SK-N-SH (cell line): Measurements from ENCODE around the gene ARRDC3. TPM values are rescaled to one million over a fixed set of nuclear protein-coding genes. Genes with fewer than 3 reads are reported as not detected.

Experiments
- CTCF ChIA-PET: fragments of 300-600, 350-600 bp; formaldehyde crosslinking; extraction: SDS; loops from one replicate; lab custom pipeline; 2021; lab: Yijun Ruan, JAX
- POLR2A ChIA-PET: fragments of 350-600 bp; sonication (Branson Sonifier 250); formaldehyde crosslinking; extraction: SDS; loops from one replicate; lab custom pipeline; 2020; ENCODE audit warnings: antibody characterized with exemption, inconsistent platforms; lab: Yijun Ruan, JAX
- DNase-seq: peaks from one replicate; pipeline ENCODE4 v3.0.0; 2012
- H2AFZ ChIP-seq: fragments of 200-600 bp; sonication (generic); 2 replicates; pipeline ENCODE4 v1.8.1; 2016; ENCODE audit warnings: antibody characterized with exemption, mild to moderate bottlenecking, low read depth
- H3F3A ChIP-seq: fragments of 200-600 bp; sonication (generic); replicated peaks from 2 replicates; pipeline ENCODE3; 2016; ENCODE audit warnings: antibody characterized with exemption, mild to moderate bottlenecking; ENCODE audit not compliant: insufficient read depth
- H3K27ac ChIP-seq, 2 experiments: fragments of 200-500 bp in 1 of 2; fragments of 200-600 bp in 1 of 2; sonication (Bioruptor generic) in 1 of 2; sonication (generic), shearing (Covaris generic) in 1 of 2; 2 replicates each; pipeline versions ENCODE4 v1.5.1 to v1.6.1; 2014 to 2016; ENCODE audit warnings: low read depth in 2 of 2, inconsistent platforms in 1 of 2, low read length in 1 of 2, mild to moderate bottlenecking in 1 of 2, mixed read lengths in 1 of 2
- H3K27me3 ChIP-seq: fragments of 200-600 bp; sonication (generic), shearing (Covaris generic); 2 replicates; pipeline ENCODE4 v1.6.1; 2016; ENCODE audit warnings: mixed run types; ENCODE audit not compliant: insufficient read depth
- H3K36me3 ChIP-seq, 2 experiments: fragments of 200-500 bp in 1 of 2; fragments of 200-600 bp in 1 of 2; sonication (Bioruptor generic) in 1 of 2; sonication (generic) in 1 of 2; replicated peaks in 1 of 2; 2 replicates each; pipeline versions ENCODE3 to v1.5.1; 2014 to 2016; ENCODE audit warnings: low read length in 1 of 2, mild to moderate bottlenecking in 1 of 2; ENCODE audit not compliant: insufficient read depth in 2 of 2, control insufficient read depth in 1 of 2
- H3K4me1 ChIP-seq, 2 experiments: fragments of 200-500 bp in 1 of 2; fragments of 200-600 bp in 1 of 2; sonication (Bioruptor generic) in 1 of 2; sonication (generic), shearing (Covaris generic) in 1 of 2; 2 replicates each; pipeline versions ENCODE4 v1.5.1 to v1.6.1; 2014 to 2016; ENCODE audit warnings: low read depth in 1 of 2, low read length in 1 of 2, mixed run types in 1 of 2; ENCODE audit not compliant: insufficient read depth in 2 of 2, control insufficient read depth in 1 of 2
- H3K4me2 ChIP-seq: fragments of 200-600 bp; sonication (generic), shearing (Covaris generic); 2 replicates; pipeline ENCODE4 v1.6.1; 2017; ENCODE audit warnings: mixed run types
- H3K4me3 ChIP-seq, 2 experiments: fragments of 200-500 bp in 1 of 2; fragments of 200-600 bp in 1 of 2; sonication (Bioruptor generic) in 1 of 2; sonication (generic), shearing (Covaris generic) in 1 of 2; 2 replicates each; pipeline versions ENCODE4 v1.5.1 to v1.8.1; 2014 to 2016; ENCODE audit warnings: low read depth in 2 of 2, inconsistent platforms in 1 of 2, low read length in 1 of 2, mild to moderate bottlenecking in 1 of 2, mixed read lengths in 1 of 2, moderate library complexity in 1 of 2
- H3K79me2 ChIP-seq: fragments of 200-600 bp; sonication (generic); 2 replicates; pipeline ENCODE4 v1.8.1; 2017; ENCODE audit warnings: mild to moderate bottlenecking; ENCODE audit not compliant: insufficient read depth
- H3K9ac ChIP-seq: fragments of 200-600 bp; sonication (generic); 2 replicates; pipeline ENCODE4 v1.6.1; 2017; ENCODE audit warnings: mixed run types
- H3K9me2 ChIP-seq: fragments of 200-600 bp; sonication (generic); 2 replicates; pipeline ENCODE4 v1.6.1; 2017; ENCODE audit warnings: mixed run types
- H3K9me3 ChIP-seq: fragments of 200-600 bp; sonication (generic); 2 replicates; pipeline ENCODE4 v1.6.1; 2017; ENCODE audit warnings: mixed run types, mild to moderate bottlenecking, moderate library complexity
- H4K20me1 ChIP-seq: fragments of 200-600 bp; sonication (generic); 2 replicates; pipeline ENCODE4 v1.6.1; 2017; ENCODE audit warnings: mild to moderate bottlenecking, mixed run types; ENCODE audit not compliant: insufficient read depth
- CHD2 ChIP-seq: fragments of 150-350 bp; IDR thresholded peaks from 2 replicates; pipeline ENCODE4 v1.6.1; 2018; ENCODE audit warnings: low read length; ENCODE audit not compliant: partially characterized antibody
- ELF1 ChIP-seq: IDR thresholded peaks from 2 replicates; pipeline ENCODE4 v1.4.0; 2012
- EP300 ChIP-seq, 2 experiments: IDR thresholded peaks; 2 replicates each; pipeline versions ENCODE4 v1.4.0 to v1.6.1; 2012; ENCODE audit warnings: borderline replicate concordance in 1 of 2, low read depth in 1 of 2, low read length in 1 of 2
- EZH2phosphoT487 ChIP-seq: fragments of 200-600 bp; sonication (generic); IDR thresholded peaks from 2 replicates; pipeline ENCODE4 v1.6.1; 2017; ENCODE audit warnings: low read depth, mixed run types, mild to moderate bottlenecking, antibody characterized with exemption, moderate library complexity, borderline replicate concordance
- FOXJ3 ChIP-seq: sonication (generic); formaldehyde crosslinking; IDR thresholded peaks from 2 replicates; pipeline ENCODE4 v1.5.1; 2020; ENCODE audit warnings: mild to moderate bottlenecking, missing genetic modification reagents
- FOXM1 ChIP-seq: IDR thresholded peaks from 2 replicates; pipeline ENCODE4 v1.4.0; 2012; ENCODE audit warnings: low read depth, mild to moderate bottlenecking
- GABPA ChIP-seq: IDR thresholded peaks from 2 replicates; pipeline ENCODE4 v1.4.0; 2012; ENCODE audit warnings: low read depth, mild to moderate bottlenecking
- NFIC ChIP-seq: IDR thresholded peaks from 2 replicates; pipeline ENCODE4 v1.4.0; 2012; ENCODE audit warnings: borderline replicate concordance
- POLR2AphosphoS5 ChIP-seq: IDR thresholded peaks from 2 replicates; pipeline ENCODE4 v1.6.1; 2012; ENCODE audit warnings: low read depth, low read length
- RAD21 ChIP-seq: IDR thresholded peaks from 2 replicates; pipeline ENCODE4 v1.6.1; 2012; ENCODE audit warnings: mild to moderate bottlenecking, low read length
- RCOR1 ChIP-seq: fragments of 150-350 bp; IDR thresholded peaks from 2 replicates; pipeline ENCODE4 v1.6.1; 2017; ENCODE audit warnings: antibody characterized with exemption, low read length
- RFX5 ChIP-seq: IDR thresholded peaks from 2 replicates; pipeline ENCODE4 v1.6.1; 2012; ENCODE audit warnings: mild to moderate bottlenecking, improper control_type of control experiment, low read length
- RXRA ChIP-seq: IDR thresholded peaks from 2 replicates; pipeline ENCODE4 v1.4.0; 2012; ENCODE audit warnings: low read depth, mild to moderate bottlenecking, borderline replicate concordance
- SIN3A ChIP-seq: IDR thresholded peaks from 2 replicates; pipeline ENCODE4 v1.6.1; 2012; ENCODE audit warnings: low read depth, mild to moderate bottlenecking, low read length, moderate library complexity, borderline replicate concordance
- SMC3 ChIP-seq: IDR thresholded peaks from 2 replicates; pipeline ENCODE4 v1.6.1; 2012; ENCODE audit warnings: low read depth, low read length, improper control_type of control experiment
- TAF1 ChIP-seq: IDR thresholded peaks from 2 replicates; pipeline ENCODE4 v1.6.1; 2012; ENCODE audit warnings: low read depth, mild to moderate bottlenecking, low read length, moderate library complexity, borderline replicate concordance
- TEAD4 ChIP-seq: IDR thresholded peaks from 2 replicates; pipeline ENCODE4 v1.4.0; 2012; ENCODE audit warnings: mild to moderate bottlenecking, borderline replicate concordance; ENCODE audit not compliant: insufficient read depth
- WGBS: methylation state at CpG from one replicate; pipeline ENCODE4 v1.1.6; 2017; ENCODE audit warnings: low lambda C conversion rate; 5-methylcytosine and 5-hydroxymethylcytosine counted together
- polyA plus RNA-seq, 3 experiments: library from polyadenylated mRNA; depleted of rRNA; stranded (reverse); fragments of >200 nt; gene quantifications; 2 replicates each; pipeline ENCODE4 v1.2.3, GENCODE V29; 2012
- TF ChIP-seq, protein P1 (sequence below): IDR thresholded peaks from 2 replicates; pipeline ENCODE4 v1.6.1; 2012; ENCODE audit warnings: mild to moderate bottlenecking, low read depth, low read length, moderate library complexity
- TF ChIP-seq, protein P2 (sequence below): IDR thresholded peaks from 2 replicates; pipeline ENCODE4 v1.4.0; 2012; ENCODE audit warnings: low read depth, borderline replicate concordance
- TF ChIP-seq, protein P3 (sequence below): IDR thresholded peaks from 2 replicates; pipeline ENCODE4 v1.4.0; 2012; ENCODE audit warnings: low read depth, borderline replicate concordance
- TF ChIP-seq, protein P4 (sequence below): fragments of 150-350 bp; IDR thresholded peaks from 2 replicates; pipeline ENCODE4 v1.6.1; 2016; ENCODE audit warnings: mild to moderate bottlenecking, low read depth, low read length

The ARRDC3 gene
- polyA plus RNA-seq, 1 of the 3 experiments (the other 2 are of a cell fraction) = 26.0 TPM

DNA sequence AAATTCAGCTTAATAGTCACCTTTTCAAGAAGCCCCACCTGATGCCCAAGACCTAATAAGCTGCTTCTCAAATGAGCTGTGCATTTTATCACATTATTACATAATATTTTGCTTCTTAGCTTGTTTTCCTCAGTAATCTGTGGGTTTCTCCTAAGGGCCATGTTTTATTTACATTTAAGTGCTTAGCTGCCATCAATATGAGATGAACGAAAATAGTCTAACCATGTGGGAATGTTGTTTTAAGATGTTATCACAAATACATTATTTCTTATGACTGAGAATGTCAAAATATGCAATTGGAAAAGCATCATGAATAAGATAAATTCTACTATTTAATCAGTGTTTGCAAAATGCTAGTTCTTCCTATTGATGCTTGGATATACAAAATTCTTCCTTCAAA, 10.1 kb downstream of the ARRDC3 start:
- H3K4me3 ChIP-seq = no peak overlapping the region
- peak overlapping the region; percentile 49 to 55; a peak in 2 of 4 replicates for H3K27ac ChIP-seq
- TF ChIP-seq RFX5 (no peak), FOXJ3 (CRISPR knock-in tag) (no peak), EZH2phosphoT487 (no peak), ELF1 (no peak), POLR2AphosphoS5 (no peak), RAD21 (no peak), SMC3 (no peak), RXRA (no peak)
- TF ChIP-seq, protein P1, sequence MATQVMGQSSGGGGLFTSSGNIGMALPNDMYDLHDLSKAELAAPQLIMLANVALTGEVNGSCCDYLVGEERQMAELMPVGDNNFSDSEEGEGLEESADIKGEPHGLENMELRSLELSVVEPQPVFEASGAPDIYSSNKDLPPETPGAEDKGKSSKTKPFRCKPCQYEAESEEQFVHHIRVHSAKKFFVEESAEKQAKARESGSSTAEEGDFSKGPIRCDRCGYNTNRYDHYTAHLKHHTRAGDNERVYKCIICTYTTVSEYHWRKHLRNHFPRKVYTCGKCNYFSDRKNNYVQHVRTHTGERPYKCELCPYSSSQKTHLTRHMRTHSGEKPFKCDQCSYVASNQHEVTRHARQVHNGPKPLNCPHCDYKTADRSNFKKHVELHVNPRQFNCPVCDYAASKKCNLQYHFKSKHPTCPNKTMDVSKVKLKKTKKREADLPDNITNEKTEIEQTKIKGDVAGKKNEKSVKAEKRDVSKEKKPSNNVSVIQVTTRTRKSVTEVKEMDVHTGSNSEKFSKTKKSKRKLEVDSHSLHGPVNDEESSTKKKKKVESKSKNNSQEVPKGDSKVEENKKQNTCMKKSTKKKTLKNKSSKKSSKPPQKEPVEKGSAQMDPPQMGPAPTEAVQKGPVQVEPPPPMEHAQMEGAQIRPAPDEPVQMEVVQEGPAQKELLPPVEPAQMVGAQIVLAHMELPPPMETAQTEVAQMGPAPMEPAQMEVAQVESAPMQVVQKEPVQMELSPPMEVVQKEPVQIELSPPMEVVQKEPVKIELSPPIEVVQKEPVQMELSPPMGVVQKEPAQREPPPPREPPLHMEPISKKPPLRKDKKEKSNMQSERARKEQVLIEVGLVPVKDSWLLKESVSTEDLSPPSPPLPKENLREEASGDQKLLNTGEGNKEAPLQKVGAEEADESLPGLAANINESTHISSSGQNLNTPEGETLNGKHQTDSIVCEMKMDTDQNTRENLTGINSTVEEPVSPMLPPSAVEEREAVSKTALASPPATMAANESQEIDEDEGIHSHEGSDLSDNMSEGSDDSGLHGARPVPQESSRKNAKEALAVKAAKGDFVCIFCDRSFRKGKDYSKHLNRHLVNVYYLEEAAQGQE = no peak
- TF ChIP-seq, protein P2, sequence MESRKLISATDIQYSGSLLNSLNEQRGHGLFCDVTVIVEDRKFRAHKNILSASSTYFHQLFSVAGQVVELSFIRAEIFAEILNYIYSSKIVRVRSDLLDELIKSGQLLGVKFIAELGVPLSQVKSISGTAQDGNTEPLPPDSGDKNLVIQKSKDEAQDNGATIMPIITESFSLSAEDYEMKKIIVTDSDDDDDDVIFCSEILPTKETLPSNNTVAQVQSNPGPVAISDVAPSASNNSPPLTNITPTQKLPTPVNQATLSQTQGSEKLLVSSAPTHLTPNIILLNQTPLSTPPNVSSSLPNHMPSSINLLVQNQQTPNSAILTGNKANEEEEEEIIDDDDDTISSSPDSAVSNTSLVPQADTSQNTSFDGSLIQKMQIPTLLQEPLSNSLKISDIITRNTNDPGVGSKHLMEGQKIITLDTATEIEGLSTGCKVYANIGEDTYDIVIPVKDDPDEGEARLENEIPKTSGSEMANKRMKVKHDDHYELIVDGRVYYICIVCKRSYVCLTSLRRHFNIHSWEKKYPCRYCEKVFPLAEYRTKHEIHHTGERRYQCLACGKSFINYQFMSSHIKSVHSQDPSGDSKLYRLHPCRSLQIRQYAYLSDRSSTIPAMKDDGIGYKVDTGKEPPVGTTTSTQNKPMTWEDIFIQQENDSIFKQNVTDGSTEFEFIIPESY = no peak
- peaks cover 62% of the 10 kb centered on the region for H3F3A ChIP-seq
- H3K27me3 ChIP-seq = no peaks in the 10 kb centered on the region
- CTCF ChIA-PET = interaction anchor here (4.3 kb wide), 1 partner anchor 12 kb away, joined by 17 read pairs; no protein-coding TSS in a partner anchor
- POLR2A ChIA-PET = interaction anchor here (1.1 to 1.4 kb wide), 3 partner anchors 10 to 59 kb away, joined by 3 to 5 read pairs (median 3); partner anchors contain the start of gene ARRDC3
- no peak overlapping the region for H3K9ac ChIP-seq
- H3K79me2 ChIP-seq = peaks cover 90% of the 10 kb centered on the region
- no peaks in the 10 kb centered on the region for H3K9me3 ChIP-seq
- H3K4me1 ChIP-seq = peaks cover 11 to 31% of the 10 kb centered on the region in 2 experiments
- H4K20me1 ChIP-seq = peaks cover 91% of the 10 kb centered on the region
- H2AFZ ChIP-seq = no peak overlapping the region
- DNase-seq = no peak
- peaks cover 98 to 100% of the 10 kb centered on the region in 2 experiments for H3K36me3 ChIP-seq
- H3K9me2 ChIP-seq = 0 out of 2 replicates have a peak, but pooled peaks cover 3% of the 10 kb centered on the region
- 43% methylated on average over 1 of the region's 1 CpG for WGBS
- no peak overlapping the region for H3K4me2 ChIP-seq

DNA sequence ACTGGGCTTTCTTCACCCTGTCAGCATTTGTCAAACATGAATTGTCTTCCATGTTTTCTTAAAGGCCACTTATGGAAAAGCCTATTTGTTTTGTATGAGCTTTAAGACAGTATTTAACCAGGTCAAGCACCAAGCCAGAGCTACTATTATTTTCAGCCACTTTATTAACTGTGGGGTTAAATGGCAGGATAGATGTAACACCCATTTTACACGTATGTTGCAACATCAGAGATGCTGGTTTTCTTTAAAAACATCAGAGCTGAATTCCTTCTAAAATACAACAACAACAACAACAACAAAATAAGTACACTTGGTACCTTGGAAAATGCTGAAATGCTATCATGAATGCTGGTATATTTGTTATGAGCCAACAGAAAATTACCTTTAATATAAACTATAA, 13.6 kb downstream of the ARRDC3 start:
- Histone ChIP-seq H3K9me3 (no peaks in the 10 kb centered on the region), H3K79me2 (peaks cover 56% of the 10 kb centered on the region), H3K4me2 (no peak overlapping the region), H3F3A (peaks cover 68% of the 10 kb centered on the region), H3K27me3 (no peaks in the 10 kb centered on the region), H3K9me2 (no peaks in the 10 kb centered on the region), H4K20me1 (peaks cover 69% of the 10 kb centered on the region), H2AFZ (no peak overlapping the region; the same call in 1 of the 2 replicates), H3K9ac (no peak overlapping the region), H3K36me3 (peaks cover 67 to 74% of the 10 kb centered on the region in 2 experiments), H3K4me1 (peaks cover 3 to 9% of the 10 kb centered on the region in 2 experiments; a peak in 3 of 4 replicates), H3K27ac (no peak overlapping the region), H3K4me3 (no peak overlapping the region)
- WGBS = 72% methylated on average over 1 of the region's 1 CpG
- ChIA-PET CTCF (interaction anchor here (0.9 to 1.5 kb wide), 5 partner anchors 13 to 437 kb away, joined by 3 to 7 read pairs (median 4); partner anchors contain the start of gene ARRDC3), POLR2A (no interaction called here)
- no peak for DNase-seq
- TF ChIP-seq, protein P3, sequence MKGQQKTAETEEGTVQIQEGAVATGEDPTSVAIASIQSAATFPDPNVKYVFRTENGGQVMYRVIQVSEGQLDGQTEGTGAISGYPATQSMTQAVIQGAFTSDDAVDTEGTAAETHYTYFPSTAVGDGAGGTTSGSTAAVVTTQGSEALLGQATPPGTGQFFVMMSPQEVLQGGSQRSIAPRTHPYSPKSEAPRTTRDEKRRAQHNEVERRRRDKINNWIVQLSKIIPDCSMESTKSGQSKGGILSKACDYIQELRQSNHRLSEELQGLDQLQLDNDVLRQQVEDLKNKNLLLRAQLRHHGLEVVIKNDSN = no peak
- TF ChIP-seq RFX5 = no peak
- TF ChIP-seq RCOR1 = no peak
- TF ChIP-seq, protein P4, sequence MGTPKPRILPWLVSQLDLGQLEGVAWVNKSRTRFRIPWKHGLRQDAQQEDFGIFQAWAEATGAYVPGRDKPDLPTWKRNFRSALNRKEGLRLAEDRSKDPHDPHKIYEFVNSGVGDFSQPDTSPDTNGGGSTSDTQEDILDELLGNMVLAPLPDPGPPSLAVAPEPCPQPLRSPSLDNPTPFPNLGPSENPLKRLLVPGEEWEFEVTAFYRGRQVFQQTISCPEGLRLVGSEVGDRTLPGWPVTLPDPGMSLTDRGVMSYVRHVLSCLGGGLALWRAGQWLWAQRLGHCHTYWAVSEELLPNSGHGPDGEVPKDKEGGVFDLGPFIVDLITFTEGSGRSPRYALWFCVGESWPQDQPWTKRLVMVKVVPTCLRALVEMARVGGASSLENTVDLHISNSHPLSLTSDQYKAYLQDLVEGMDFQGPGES = no peak
- TF ChIP-seq SIN3A = no peak
- no peak for TF ChIP-seq EP300 (IDR thresholded peaks at IDR 0.05; ENCODE audit: borderline replicate concordance in 1 of 2, low read depth in 1 of 2, low read length in 1 of 2)
- no peak for TF ChIP-seq FOXJ3 (CRISPR knock-in tag)
- TF ChIP-seq CHD2 = no peak
- TF ChIP-seq RAD21 = no peak
- TF ChIP-seq FOXM1 = no peak
- no peak for TF ChIP-seq GABPA
- TF ChIP-seq NFIC = no peak
- no peak for TF ChIP-seq TEAD4
- no peak for TF ChIP-seq TAF1
